Femur (tissue), 1 donor: ENCODE results near the gene BARHL2.

Experiments used
- DNase-seq: peaks from one replicate; pipeline ENCODE4 v3.0.0-alpha.2; 2017

The BARHL2 gene

DNA sequence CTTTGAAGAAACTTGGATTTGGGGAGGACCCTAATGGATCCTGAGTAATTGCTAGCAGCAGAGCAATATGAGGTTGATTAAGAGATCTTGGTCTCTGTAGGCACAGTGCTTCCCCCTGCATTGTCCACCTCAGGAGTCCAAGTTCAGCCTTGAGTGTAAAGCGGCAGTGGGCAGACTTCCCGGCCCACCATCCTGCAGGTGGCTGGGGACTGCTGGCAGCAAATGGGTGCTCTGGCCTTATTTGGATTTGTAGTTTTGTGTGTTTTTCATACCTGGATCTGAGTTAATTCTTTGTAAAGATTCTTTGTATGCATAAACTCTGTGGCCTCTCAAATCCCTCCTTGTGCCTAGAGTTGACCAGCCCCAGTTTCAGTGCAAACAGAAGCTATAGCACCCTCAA is 7.6 kb downstream of the BARHL2 start:
- DNase-seq = no peak

- no peak for DNase-seq
Measured at GRCh38 chr1:90708826-90709225, 8.3 kb downstream of the BARHL2 start.

DNA sequence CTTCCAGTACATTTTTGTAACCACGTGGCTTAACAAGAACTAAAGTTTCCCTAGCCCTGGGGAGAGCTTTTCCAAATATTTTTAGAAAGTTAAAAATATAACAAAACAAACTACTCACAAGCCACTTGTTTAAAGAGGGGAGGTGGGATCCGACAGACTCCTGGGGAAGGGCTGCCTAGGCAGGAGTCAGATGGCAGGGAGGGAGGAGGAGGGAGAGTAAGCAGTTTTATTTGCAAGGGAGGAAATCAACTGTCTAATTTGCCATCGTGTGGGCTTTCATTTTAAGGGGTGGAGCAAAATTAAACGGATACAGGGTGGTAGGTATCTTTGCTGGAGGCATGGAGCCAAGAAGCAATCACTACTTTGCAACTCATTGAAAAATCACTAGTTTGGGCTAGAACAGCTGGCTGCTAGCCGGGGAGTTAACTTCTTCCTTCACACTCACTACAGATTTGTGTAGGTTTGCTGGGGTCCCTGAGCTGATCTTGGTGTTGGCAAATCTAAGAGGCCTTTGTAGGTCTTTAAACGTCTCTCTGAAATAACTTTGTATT is 8.8 kb downstream of the BARHL2 start:
- no peak for DNase-seq

- no peak for DNase-seq
Measured at GRCh38 chr1:90707363-90707710, 9.8 kb downstream of the BARHL2 start.

DNA sequence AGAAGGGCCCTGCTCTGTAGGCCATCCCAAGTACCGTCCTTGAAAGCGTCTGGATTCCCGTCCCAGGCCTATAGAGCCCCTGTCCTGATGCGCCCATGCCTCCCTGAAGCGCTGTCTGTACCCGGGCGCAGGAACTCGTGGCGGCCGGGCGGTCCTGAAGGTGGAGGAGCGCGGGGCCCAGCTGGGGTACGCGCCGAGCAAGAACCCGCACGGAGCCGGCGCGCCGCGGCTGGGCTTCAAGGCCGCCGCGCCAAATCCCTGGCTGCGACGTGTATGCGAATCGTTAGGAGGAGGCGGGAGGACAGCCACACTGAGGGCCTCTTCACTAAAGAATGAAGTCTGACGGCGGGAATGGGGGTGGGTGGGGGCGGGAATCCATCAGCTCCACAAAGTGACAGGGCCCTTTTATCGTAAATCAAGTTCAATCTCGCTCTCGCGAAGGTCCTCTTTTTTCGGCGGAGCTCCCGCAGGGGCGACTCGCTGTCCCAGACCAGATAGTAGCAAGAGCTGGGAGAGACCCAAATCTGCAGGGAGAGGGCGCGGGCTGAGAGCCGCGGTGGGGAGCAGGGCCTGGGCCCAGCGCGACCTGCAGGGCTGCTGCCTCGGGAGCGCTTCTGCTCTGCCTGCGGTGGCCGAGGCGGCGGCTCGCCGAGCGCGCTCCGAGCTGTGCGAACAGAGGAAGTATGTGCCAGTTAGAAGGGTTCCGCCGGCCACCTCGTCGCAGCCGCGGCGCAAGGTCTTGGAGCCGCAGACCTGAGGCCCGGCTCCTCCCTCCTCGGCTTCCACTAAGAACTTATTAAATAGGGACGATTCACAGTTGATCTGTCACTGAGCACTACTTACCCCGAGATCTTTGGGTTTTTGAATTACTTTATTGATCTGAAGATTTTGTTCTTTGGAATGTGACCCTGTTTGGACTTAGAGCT is 10.4 kb downstream of the BARHL2 start:
- no peak for DNase-seq

- no peak for DNase-seq
Measured at GRCh38 chr1:90705956-90706355, 11.1 kb downstream of the BARHL2 start.

- DNase-seq = no peak
Measured at GRCh38 chr1:90704817-90705216, 12.3 kb downstream of the BARHL2 start.

- DNase-seq = no peak
Measured at GRCh38 chr1:90694846-90695245, 22.3 kb downstream of the BARHL2 start.

DNA sequence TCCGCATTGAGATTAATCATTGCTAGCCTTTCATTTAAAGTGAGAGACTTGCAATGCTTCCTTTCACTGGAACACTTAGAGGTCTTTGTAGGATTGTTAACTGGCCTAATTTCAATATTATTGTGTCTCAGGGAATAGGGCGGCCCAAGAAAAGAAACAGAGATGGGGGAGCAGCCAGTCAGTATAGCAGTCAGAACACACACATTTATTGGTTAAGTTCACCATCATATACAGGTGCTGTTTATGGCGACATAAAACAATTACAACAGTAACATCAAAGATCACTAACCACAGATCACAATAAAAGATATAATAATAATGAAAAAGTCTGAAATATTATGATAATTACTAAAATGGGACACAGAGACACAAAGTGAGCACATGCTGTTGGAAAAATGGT is 29.4 kb downstream of the BARHL2 start:
- no peak for DNase-seq

GRCh38 chr1:90675161-90675847 is 41.8 kb downstream of the BARHL2 start:
- no peak for DNase-seq

DNA sequence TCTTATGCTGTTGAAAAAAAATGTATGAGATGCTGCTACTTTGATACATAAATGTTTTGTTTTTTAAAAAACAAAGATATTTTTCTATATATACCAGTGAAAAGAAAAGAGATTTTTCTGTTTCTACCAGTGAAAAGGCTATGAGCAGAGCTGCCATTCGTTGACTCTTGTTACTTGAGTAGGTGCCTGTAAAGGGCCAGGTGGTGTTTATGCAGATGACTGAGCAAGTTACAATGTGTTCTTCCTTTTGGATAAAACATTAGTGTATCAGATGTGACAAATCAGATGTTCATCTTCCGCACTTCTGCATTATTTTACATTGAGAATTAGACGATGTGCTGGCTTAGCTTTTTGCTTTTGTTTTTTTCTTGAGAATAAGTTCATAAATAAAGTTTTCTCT is 45.4 kb downstream of the BARHL2 start:
- no peak for DNase-seq

DNA sequence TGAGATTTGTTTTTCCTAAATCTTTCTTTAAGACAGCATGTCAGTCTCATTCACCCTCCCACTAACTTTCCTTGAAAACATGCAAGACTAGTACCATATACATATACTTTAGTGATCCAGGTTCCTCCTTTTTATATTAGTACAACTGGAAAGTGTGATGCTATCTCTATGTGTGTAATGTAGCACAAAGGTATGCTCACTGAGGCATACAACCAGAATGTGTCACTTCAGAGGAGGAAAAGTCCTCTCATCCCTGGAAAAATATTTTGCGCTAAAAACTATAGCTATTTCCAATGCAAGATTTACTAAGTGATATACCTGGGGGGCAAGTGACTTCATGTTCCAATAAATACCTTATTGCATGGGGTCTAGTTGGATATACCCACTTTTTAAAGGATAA is 45.9 kb downstream of the BARHL2 start:
- no peak for DNase-seq
